HK-2 (cell line): ENCODE results near the gene MPG.
A peak's percentile ranks its signal among the peaks of the same experiment; 100 is the strongest.

Experiments used
- DNase-seq: peaks from one replicate; pipeline ENCODE4 v3.0.0-alpha.2; 2018; ENCODE audit not compliant: unreplicated experiment

The MPG gene

GRCh38 chr16:83781-84615 lies 6.0 kb downstream of the MPG start:
- DNase-seq, result no peak

GRCh38 chr16:84718-85406 lies 6.8 kb downstream of the MPG start:
- DNase-seq, result peak; percentile 89

GRCh38 chr16:85407-85782 lies 7.4 kb downstream of the MPG start:
- DNase-seq, result no peak

GRCh38 chr16:85865-86264 lies 7.8 kb downstream of the MPG start:
- DNase-seq, result no peak

- DNase-seq, result no peak
Measured at GRCh38 chr16:86483-86952, 8.5 kb downstream of the MPG start.

DNA sequence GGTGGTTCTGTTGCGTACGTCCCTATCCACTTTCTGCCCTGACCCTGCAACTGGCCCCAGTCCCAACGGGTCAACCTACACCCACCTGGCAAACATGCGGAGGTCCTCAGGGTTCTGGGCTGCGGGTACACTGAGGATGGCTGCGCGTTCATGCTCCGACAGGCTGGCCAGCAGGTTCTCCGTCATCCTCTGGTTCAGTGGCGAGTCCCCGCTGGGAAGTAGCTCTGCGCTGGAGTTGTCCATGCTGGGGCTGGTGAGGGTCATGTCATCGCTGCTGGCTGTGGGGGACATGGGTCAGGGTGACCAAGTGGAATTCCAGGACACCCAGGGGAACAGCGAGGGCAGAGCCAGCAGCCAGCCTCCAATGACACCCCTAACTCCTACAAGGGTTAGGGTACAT lies 10.6 kb downstream of the MPG start:
- no peak for DNase-seq

DNA sequence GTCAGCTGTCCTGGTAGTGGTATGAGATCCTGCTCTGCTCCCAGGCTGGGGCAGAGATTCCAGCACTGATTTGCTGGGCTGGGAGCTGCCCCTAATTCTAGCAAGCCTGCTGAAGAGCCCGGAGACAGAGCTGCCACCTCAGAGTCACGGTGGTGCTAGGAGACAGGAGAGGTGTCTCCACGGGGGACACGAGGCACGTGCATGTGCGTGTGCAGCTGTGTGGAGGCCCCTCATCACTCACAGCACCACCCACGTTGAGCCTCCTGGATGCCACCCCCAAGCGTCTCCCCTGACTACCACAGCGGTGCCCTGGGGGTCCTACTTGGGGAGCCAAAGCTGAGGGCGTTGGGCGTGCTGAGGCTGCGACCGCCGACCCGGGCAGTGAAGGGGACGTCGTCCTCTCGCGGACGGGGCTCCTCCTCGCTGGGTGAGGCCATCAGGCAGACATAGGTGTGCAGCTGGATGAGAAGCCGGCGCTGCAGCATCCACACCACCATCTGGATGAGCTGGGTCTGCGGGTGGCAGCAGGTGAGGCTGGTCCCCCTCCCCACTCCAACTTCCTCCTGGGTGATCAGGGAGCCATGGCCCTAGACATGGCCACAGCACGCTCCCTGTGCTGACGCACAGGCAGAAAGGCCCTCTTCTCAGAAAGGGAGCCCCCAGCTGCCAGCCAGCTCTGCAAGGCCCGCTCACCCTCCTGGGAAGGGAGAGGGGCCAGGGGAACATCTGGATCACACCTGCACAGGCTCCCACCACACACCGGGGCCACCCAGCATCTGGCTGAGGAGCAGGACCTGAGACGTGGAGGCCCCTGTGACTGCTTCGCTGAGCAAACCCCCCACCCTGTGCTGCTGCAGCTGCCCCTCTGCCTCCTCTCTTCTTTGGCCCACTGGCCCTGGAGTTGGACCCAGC lies 11.6 kb downstream of the MPG start:
- no peak for DNase-seq

DNA sequence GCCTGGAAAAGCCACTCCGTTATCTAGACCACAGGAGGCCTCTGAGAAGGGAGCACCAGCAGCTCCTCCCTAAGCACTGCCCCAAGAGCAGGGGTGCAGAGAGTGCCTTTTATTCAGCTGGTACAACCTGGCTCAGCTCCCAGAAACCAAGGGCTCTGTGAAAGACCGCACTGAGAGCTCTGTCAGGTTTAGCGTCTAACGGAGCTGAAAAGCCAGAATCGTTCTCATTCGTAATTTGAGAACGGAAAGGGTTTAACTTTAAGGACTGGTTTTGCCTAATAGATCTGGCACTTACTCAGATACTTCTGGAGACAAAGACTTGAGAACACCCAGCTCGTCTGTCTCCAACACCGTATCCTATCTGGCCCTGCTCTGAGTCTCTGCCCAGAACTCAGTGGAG lies 13.5 kb downstream of the MPG start:
- no peak for DNase-seq

DNA sequence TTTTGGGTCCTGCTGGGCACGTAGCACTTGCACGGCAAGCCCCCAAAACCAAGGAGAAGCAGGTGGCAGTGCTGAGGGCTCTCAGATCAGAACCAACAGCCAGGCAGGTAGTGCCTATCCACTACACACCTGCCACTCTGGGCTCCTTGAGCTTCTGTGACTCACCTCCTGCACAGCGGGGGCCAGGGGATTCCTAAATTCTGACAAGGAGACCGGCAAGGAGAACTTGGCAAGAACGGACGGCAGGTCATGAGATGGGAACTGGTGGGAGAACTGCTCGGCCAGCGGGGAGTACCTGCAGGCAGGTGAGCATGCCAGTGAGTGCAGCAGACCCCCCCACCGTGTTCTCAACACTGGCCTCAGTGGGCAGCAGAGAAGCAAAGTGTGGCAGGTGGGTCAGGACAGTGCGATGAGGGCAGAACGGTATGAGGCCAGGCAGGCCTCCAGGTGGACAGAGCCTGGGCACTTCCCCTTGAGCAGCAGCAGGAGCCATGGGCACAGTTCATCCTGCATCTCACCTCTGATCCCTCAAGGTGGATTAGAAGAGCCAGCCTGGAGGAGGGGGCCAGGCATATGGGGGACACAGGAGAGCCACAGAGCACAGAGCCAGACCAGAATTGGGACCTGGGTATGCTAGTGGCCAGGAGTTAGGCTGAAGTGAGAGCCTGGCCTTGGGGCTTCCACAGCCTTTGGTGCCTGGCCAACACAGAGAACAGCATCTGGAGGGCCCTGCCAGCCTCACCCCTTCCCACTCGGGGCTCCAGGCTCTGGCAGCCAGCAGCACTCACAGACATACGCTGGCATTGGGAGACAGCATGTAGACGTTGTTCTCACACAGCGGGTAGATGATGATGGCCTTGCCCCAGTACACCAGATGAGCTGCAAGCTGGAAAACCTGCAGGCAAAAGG lies 14.7 kb downstream of the MPG start:
- DNase-seq, result no peak

DNA sequence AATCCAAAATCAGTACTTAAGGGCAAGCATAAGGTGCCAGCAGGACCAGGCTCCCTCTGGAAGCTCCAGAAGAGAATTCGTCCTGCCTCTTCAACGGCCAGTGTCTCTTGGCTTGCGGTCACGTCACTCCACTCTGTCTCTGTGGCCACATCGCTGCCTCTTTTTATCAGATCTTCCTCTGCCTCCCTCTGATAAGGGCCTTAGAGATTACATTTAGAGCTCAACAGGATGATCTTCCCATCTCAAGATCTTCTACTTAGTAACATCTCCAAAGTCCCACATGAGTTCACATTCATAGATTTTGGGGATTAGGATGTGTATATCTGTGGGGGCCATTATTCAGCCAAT lies 16.9 kb downstream of the MPG start:
- DNase-seq, result no peak

GRCh38 chr16:96935-97381 lies 18.9 kb downstream of the MPG start:
- peak; percentile 80 for DNase-seq

- no peak for DNase-seq
Measured at GRCh38 chr16:97822-98221, 19.8 kb downstream of the MPG start.

- DNase-seq, result no peak
Measured at GRCh38 chr16:100989-101388, 23.0 kb downstream of the MPG start.

DNA sequence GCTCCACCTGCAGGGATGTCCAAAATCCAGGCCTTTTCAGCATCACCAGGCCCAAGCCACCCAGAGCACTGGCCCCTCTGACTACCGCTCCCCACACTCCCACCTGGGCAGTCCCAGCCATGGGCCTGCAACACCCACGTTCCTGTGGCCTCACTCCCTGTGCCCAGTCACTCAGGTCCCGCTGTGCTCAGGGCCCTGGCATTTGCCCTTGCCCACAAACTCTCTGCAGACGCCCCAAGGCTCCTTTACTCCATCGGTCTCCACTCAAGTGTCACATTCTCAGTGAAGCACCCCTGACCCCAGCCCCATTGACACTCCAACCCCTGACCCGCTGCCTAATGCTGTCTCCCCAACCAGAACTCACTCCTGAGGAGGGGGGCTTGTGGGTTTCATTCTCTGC lies 23.6 kb downstream of the MPG start:
- DNase-seq, result no peak

- DNase-seq, result no peak
Measured at GRCh38 chr16:102060-102855, 24.2 kb downstream of the MPG start.

DNA sequence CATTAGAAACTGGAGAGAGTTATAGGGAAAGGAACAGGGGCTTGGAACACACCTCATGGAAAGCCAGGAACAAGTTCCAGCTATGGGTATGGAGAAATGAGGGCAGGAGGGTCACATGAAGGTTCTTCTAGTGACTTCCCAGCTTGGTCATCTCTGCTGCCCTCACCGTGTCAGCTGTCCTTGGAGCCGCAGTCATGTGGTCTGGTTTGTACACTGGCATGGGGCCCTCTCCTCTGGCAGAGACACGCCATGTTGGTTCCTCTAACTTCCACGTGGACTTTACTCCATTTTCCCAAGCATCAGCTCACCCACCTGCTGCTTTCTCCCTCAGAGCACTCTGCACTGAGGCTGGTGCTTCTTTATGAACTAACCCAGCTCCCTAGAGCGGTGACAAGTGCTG lies 26.3 kb downstream of the MPG start:
- no peak for DNase-seq

GRCh38 chr16:104928-105327 lies 26.9 kb downstream of the MPG start:
- no peak for DNase-seq

GRCh38 chr16:105521-105920 lies 27.5 kb downstream of the MPG start:
- no peak for DNase-seq

DNA sequence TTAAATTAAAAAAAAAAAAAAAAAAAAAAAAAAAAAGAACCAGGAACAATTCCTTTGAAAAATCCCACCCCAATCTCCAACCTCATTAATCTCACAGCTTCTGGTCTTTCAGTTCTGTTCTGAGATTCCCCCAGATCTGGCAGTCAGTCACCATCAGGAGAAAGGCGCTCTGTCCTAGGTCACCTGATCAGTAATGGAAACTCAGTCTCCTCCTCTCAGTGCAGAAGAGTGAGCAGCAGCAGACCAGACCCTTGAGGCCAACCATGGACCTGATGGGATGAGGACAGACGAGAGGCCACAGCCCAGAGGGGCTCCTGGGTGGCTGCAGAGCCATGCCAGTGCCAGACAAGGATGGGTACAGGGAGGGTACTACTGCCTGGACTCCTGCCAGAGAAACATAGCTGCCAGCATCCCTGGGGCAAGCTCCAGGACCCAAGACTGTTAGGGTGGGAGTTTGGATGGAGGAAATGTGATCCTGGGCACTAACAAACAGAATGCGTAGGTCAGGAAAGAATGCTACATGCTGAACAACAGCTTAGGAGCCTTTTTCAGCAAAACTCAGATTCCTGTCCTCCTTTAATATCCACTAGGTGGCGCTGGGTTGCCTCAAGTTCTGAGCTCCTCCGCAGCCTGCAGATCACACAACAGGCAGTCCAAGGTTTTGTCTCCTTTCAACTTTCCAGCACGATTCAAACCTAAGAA lies 28.7 kb downstream of the MPG start:
- peak; percentile 38 for DNase-seq
